Heart left ventricle (tissue), 13 donors: ENCODE results near the gene LAD1.

Source experiments
- CTCF ChIP-seq, 12 donors: fragments of 200-600 bp; sonication (generic) in 4 of 12; IDR thresholded peaks; one replicate each; pipeline versions ENCODE4 v1.5.0 to v1.8.0; 2018 to 2022; ENCODE audit warnings: antibody characterized with exemption in 12 of 12, mild to moderate bottlenecking in 5 of 12
- POLR2A ChIP-seq, 2 donors: fragments of 450-650 bp; IDR thresholded peaks; one replicate each; pipeline ENCODE4 v1.6.1; 2017; ENCODE audit warnings: antibody characterized with exemption in 2 of 2, mild to moderate bottlenecking in 2 of 2, moderate library complexity in 2 of 2
- donor health status: ischemic (EF 13 %, LVEDD 7.1; RV severe dilation, severe dysfunction).
- donor health status: DM: no; HTN: yes; CAD: no.
- donor health status: DM: no; HTN: no; CAD: no.
- donor health status: ischemic (EF 25% LVEDD 6.9; RV normal size, moderate dysfunction).
- donor health status: ischemic (EF 25% LVEDD 5.7; RV mildly dilated, moderate dysfunction).
- donor health status: ischemic (EF 35%, LVEDD 5.7; RV mildly dilated, moderate dysfunction).
- donor health status: nonischemic (EF 11% LVEDD 7.7; RV severe dilation, severe dysfunction).
- donor health status: DM: yes; HTN: yes; CAD: no.
- donor health status: PGD.
- donor health status: ischemic (EF 29% LVEDD 5.4; RV normal size, mild dysfunction).
- donor health status: nonischemic (EF 23%, LVEDD 6.1; RV moderate dilation, normal function).

- TF ChIP-seq CTCF (IDR thresholded peaks at IDR 0.05) (no peak), POLR2A (IDR thresholded peaks at IDR 0.05) (no peak)
These were observed 7.9 kb downstream of the LAD1 start for GRCh38 chr1:201391225-201391624.
